Measurements from ENCODE around the gene ZNF136. TPM values are rescaled to one million over a fixed set of nuclear protein-coding genes. Genes with fewer than 3 reads are reported as not detected.

The ZNF136 gene
- total and polyA plus RNA-seq, 2 experiments from 2014 or later: 5.6 to 6.7 TPM

- peaks cover 22% of the 10 kb centered on the region for H3K36me3 Mint-ChIP-seq (ENCODE audit: low read depth)
- Histone ChIP-seq H3K4me3 (no peak overlapping the region), H3K36me3 (ENCODE audit: insufficient read depth) (peaks cover 33% of the 10 kb centered on the region), H4K20me1 (replicated peaks; ENCODE audit: insufficient read depth) (no peaks in the 10 kb centered on the region; the same call in 1 of the 2 replicates), H3K9me2 (ENCODE audit: insufficient read depth) (no peaks in the 10 kb centered on the region), H3K4me1 (ENCODE audit: insufficient read depth) (no peaks in the 10 kb centered on the region), H3K27me3 (ENCODE audit: insufficient read depth) (no peaks in the 10 kb centered on the region), H3F3A (replicated peaks; ENCODE audit: low read depth) (no peaks in the 10 kb centered on the region), H3K79me2 (replicated peaks; ENCODE audit: insufficient read depth) (peaks cover 6% of the 10 kb centered on the region; the same call in 1 of the 2 replicates), H3K27ac (ENCODE audit: low read depth) (no peak overlapping the region), H2AFZ (no peak overlapping the region), H3K4me2 (no peak overlapping the region)
- TF ChIP-seq CREB1 (CRISPR knock-in tag; IDR thresholded peaks at IDR 0.05; ENCODE audit: low read depth) (no peak), JUNB (IDR thresholded peaks at IDR 0.05; ENCODE audit: unreplicated experiment) (no peak), NANOG (IDR thresholded peaks at IDR 0.05; ENCODE audit: borderline replicate concordance) (no peak), CTCF (conservative IDR thresholded peaks at IDR 0.05; ENCODE audit: low read depth in 2 of 2) (peak; percentile 28 to 34; a peak in 3 of 4 replicates)
- no peaks in the 10 kb centered on the region for H3K27me3 Mint-ChIP-seq (ENCODE audit: insufficient read depth, low read depth, poor library complexity)
- H3K27ac Mint-ChIP-seq: no peak overlapping the region
- no peaks in the 10 kb centered on the region for H3K4me1 Mint-ChIP-seq
- peaks cover 91% of the 10 kb centered on the region for H3K9me3 Mint-ChIP-seq
- H3K4me3 Mint-ChIP-seq: no peak overlapping the region
- ATAC-seq (no peak), DNase-seq (ENCODE audit: low spot score) (peak; percentile 51)
These were observed 45.5 kb upstream of the ZNF136 start for GRCh38 chr19:12117201-12117970.

- H3K4me1 ChIP-seq (ENCODE audit: insufficient read depth): no peaks in the 10 kb centered on the region
- no peaks in the 10 kb centered on the region for H3F3A ChIP-seq (replicated peaks; ENCODE audit: low read depth)
- Mint-ChIP-seq H3K27ac (no peak overlapping the region), H3K36me3 (ENCODE audit: low read depth) (peaks cover 48% of the 10 kb centered on the region), H3K9me3 (peaks cover 85% of the 10 kb centered on the region), H3K4me3 (no peak overlapping the region), H3K27me3 (ENCODE audit: insufficient read depth, low read depth, poor library complexity) (peaks cover 6% of the 10 kb centered on the region), H3K4me1 (no peaks in the 10 kb centered on the region)
- no peaks in the 10 kb centered on the region for H3K9me2 ChIP-seq (ENCODE audit: insufficient read depth)
- ATAC-seq: no peak
- no peak overlapping the region for H2AFZ ChIP-seq
- peaks cover 10% of the 10 kb centered on the region; the same call in 1 of the 2 replicates for H3K36me3 ChIP-seq (ENCODE audit: insufficient read depth)
- no peak overlapping the region for H3K4me3 ChIP-seq
- no peak for TF ChIP-seq STAT1 (IDR thresholded peaks at IDR 0.05; ENCODE audit: unreplicated experiment)
- TF ChIP-seq CTCF (conservative IDR thresholded peaks at IDR 0.05; ENCODE audit: low read depth in 2 of 2): peak; percentile 68 to 83
- H3K27me3 ChIP-seq (ENCODE audit: insufficient read depth): no peaks in the 10 kb centered on the region
- H3K4me2 ChIP-seq: no peak overlapping the region
- no peaks in the 10 kb centered on the region for H4K20me1 ChIP-seq (replicated peaks; ENCODE audit: insufficient read depth)
- no peaks in the 10 kb centered on the region for H3K79me2 ChIP-seq (replicated peaks; ENCODE audit: insufficient read depth)
- peak; percentile 64 for DNase-seq (ENCODE audit: low spot score)
- no peak overlapping the region for H3K27ac ChIP-seq (ENCODE audit: low read depth)
These were observed 36.2 kb upstream of the ZNF136 start for GRCh38 chr19:12126707-12127106.

Data from GM23338 (cell line).